HG02798 (cell line): ENCODE data around the gene N4BP2L2.

Experiments
- ATAC-seq: cut with Tn5 transposase; IDR thresholded peaks from one replicate; pipeline ENCODE4 v1.9.1; 2021; ENCODE audit warnings: mild to moderate bottlenecking; ENCODE audit not compliant: unreplicated experiment, poor library complexity

N4BP2L2 gene

GRCh38 chr13:32535115-32535514, 3.5 kb downstream of the N4BP2L2 start:
- no peak for ATAC-seq

GRCh38 chr13:32530841-32531253, 7.7 kb downstream of the N4BP2L2 start:
- peak; percentile 83 for ATAC-seq

GRCh38 chr13:32528358-32528757, 10.2 kb downstream of the N4BP2L2 start:
- ATAC-seq = no peak

GRCh38 chr13:32527151-32527550, 11.4 kb downstream of the N4BP2L2 start:
- ATAC-seq = no peak

GRCh38 chr13:32525766-32526165, 12.8 kb downstream of the N4BP2L2 start:
- no peak for ATAC-seq

GRCh38 chr13:32515246-32515645, 23.3 kb downstream of the N4BP2L2 start:
- no peak for ATAC-seq

GRCh38 chr13:32511482-32511881, 27.1 kb downstream of the N4BP2L2 start:
- no peak for ATAC-seq

- no peak for ATAC-seq
Observed at GRCh38 chr13:32504876-32505275, 33.7 kb downstream of the N4BP2L2 start.

GRCh38 chr13:32504263-32504662, 34.3 kb downstream of the N4BP2L2 start:
- ATAC-seq = no peak

GRCh38 chr13:32503727-32504126, 34.9 kb downstream of the N4BP2L2 start:
- no peak for ATAC-seq

GRCh38 chr13:32501064-32501463, 37.5 kb downstream of the N4BP2L2 start:
- no peak for ATAC-seq

GRCh38 chr13:32499538-32500210, 38.9 kb downstream of the N4BP2L2 start:
- no peak for ATAC-seq

- ATAC-seq = no peak
Observed at GRCh38 chr13:32497589-32497988, 41.0 kb downstream of the N4BP2L2 start.

- ATAC-seq = no peak
Observed at GRCh38 chr13:32496599-32497160, 41.9 kb downstream of the N4BP2L2 start.

- ATAC-seq = no peak
Observed at GRCh38 chr13:32495841-32496240, 42.8 kb downstream of the N4BP2L2 start.

GRCh38 chr13:32495429-32495828, 43.2 kb downstream of the N4BP2L2 start:
- ATAC-seq = no peak

- ATAC-seq = no peak
Observed at GRCh38 chr13:32491028-32491427, 47.6 kb downstream of the N4BP2L2 start.

- no peak for ATAC-seq
Observed at GRCh38 chr13:32476892-32477291, 61.7 kb downstream of the N4BP2L2 start.

GRCh38 chr13:32476021-32476731, 62.4 kb downstream of the N4BP2L2 start:
- no peak for ATAC-seq

- no peak for ATAC-seq
Observed at GRCh38 chr13:32474999-32475792, 63.4 kb downstream of the N4BP2L2 start.

GRCh38 chr13:32473650-32474049, 64.9 kb downstream of the N4BP2L2 start:
- no peak for ATAC-seq
